H1 (cell line): Measurements from ENCODE around the gene PDGFD. TPM values are rescaled to one million over a fixed set of nuclear protein-coding genes. Genes with fewer than 3 reads are reported as not detected.

Source experiments
- CTCF ChIA-PET: fragments of 300-600 bp; sonication (Branson Sonifier 250); formaldehyde crosslinking; loops from one replicate; lab custom pipeline; 2021; ENCODE audit not compliant: partially characterized antibody; lab: Charles Lee
- POLR2A ChIA-PET: fragments of 300-600 bp; sonication (Branson Sonifier 250); formaldehyde crosslinking; loops from one replicate; lab custom pipeline; 2021; ENCODE audit warnings: inconsistent platforms; ENCODE audit not compliant: partially characterized antibody; lab: Charles Lee
- DNase-seq, 2 experiments: peaks; one replicate each; pipeline versions ENCODE4 v3.0.0 to v3.0.0-alpha.2; 2010 to 2022; ENCODE audit warnings: low spot score in 2 of 2, low read depth in 1 of 2, mixed read lengths in 1 of 2
- FAIRE-seq: peaks from 2 replicates; lab custom pipeline; 2011; peaks lifted over from hg19 to GRCh38; lab: Jason Lieb, UNC
- H2AFZ ChIP-seq: 2 replicates; pipeline ENCODE4 v1.8.1; 2012; ENCODE audit warnings: low read length, inconsistent platforms
- H2AK5ac ChIP-seq: 2 replicates; pipeline ENCODE4 v1.6.1; 2013; ENCODE audit warnings: low read depth, low read length
- H2BK120ac ChIP-seq: replicated peaks from 2 replicates; pipeline ENCODE3; 2013; ENCODE audit warnings: low read depth, low read length, inconsistent platforms
- H2BK12ac ChIP-seq: 2 replicates; pipeline ENCODE4 v1.6.1; 2013; ENCODE audit warnings: low read depth, low read length
- H2BK15ac ChIP-seq: 2 replicates; pipeline ENCODE4 v1.6.1; 2013; ENCODE audit warnings: low read length
- H2BK20ac ChIP-seq: 2 replicates; pipeline ENCODE4 v1.6.1; 2013; ENCODE audit warnings: low read length
- H2BK5ac ChIP-seq: 2 replicates; pipeline ENCODE4 v1.6.1; 2013; ENCODE audit warnings: low read depth, low read length
- H3K14ac ChIP-seq: 2 replicates; pipeline ENCODE4 v1.6.1; 2013; ENCODE audit warnings: inconsistent platforms; ENCODE audit not compliant: insufficient read length
- H3K18ac ChIP-seq: 2 replicates; pipeline ENCODE4 v1.6.1; 2013; ENCODE audit warnings: low read length; ENCODE audit errors: extremely low read depth
- H3K23ac ChIP-seq: 2 replicates; pipeline ENCODE4 v1.6.1; 2013; ENCODE audit warnings: inconsistent platforms; ENCODE audit not compliant: insufficient read length
- H3K23me2 ChIP-seq: 2 replicates; pipeline ENCODE4 v1.6.1; 2013; ENCODE audit warnings: low read depth, low read length
- H3K27ac ChIP-seq: 2 replicates; pipeline ENCODE4 v1.6.1; 2011; ENCODE audit warnings: low read depth, low read length, inconsistent platforms
- H3K27me3 ChIP-seq, 4 experiments: replicated peaks in 1 of 4; 1 replicate in 1 of 4; 2 replicates in 3 of 4; pipeline versions ENCODE4 v1.6.1 to v1.8.1; 2011 to 2013; ENCODE audit warnings: low read length in 3 of 4, mild to moderate bottlenecking in 3 of 4, inconsistent platforms in 2 of 4, mixed read lengths in 2 of 4, moderate library complexity in 1 of 4; ENCODE audit not compliant: control insufficient read depth in 3 of 4, insufficient read depth in 3 of 4; ENCODE audit errors: extremely low read depth in 1 of 4
- H3K36me3 ChIP-seq, 4 experiments: 2 replicates each; pipeline versions ENCODE4 v1.6.1 to v1.8.1; 2011 to 2013; ENCODE audit warnings: mild to moderate bottlenecking in 4 of 4, low read length in 3 of 4, moderate library complexity in 2 of 4, control low read depth in 1 of 4, inconsistent platforms in 1 of 4; ENCODE audit not compliant: insufficient read depth in 4 of 4, control insufficient read depth in 2 of 4
- H3K4ac ChIP-seq: replicated peaks from 2 replicates; pipeline ENCODE3; 2013; ENCODE audit warnings: low read length, low read depth, mixed read lengths, inconsistent platforms; ENCODE audit not compliant: insufficient read length
- H3K4me1 ChIP-seq, 4 experiments: replicated peaks in 1 of 4; 1 replicate in 1 of 4; 2 replicates in 3 of 4; pipeline versions ENCODE4 v1.6.1 to v1.8.1; 2011 to 2013; ENCODE audit warnings: low read length in 3 of 4, inconsistent platforms in 2 of 4, mixed read lengths in 1 of 4; ENCODE audit not compliant: insufficient read depth in 4 of 4, control insufficient read depth in 3 of 4
- H3K4me2 ChIP-seq, 2 experiments: 2 replicates each; pipeline versions ENCODE4 v1.6.1 to v1.8.1; 2011 to 2013; ENCODE audit warnings: low read depth in 2 of 2, low read length in 2 of 2, control low read depth in 1 of 2, inconsistent platforms in 1 of 2, mild to moderate bottlenecking in 1 of 2; ENCODE audit not compliant: insufficient read depth in 1 of 2
- H3K4me3 ChIP-seq, 4 experiments: fragments of 200-600, 300-600 bp in 1 of 4; sonication (generic), shearing (Covaris generic), sonication (Bioruptor Twin) in 1 of 4; 2 replicates each; pipeline versions ENCODE4 v1.5.1 to v1.8.1; 2011 to 2016; ENCODE audit warnings: low read length in 4 of 4, low read depth in 3 of 4, control low read depth in 2 of 4, inconsistent platforms in 2 of 4, mild to moderate bottlenecking in 2 of 4, mixed read lengths in 1 of 4, moderate library complexity in 1 of 4; ENCODE audit not compliant: insufficient read depth in 2 of 4; ENCODE audit errors: extremely low read depth in 1 of 4
- H3K56ac ChIP-seq: replicated peaks from 2 replicates; pipeline ENCODE3; 2013; ENCODE audit warnings: low read depth, mild to moderate bottlenecking, mixed read lengths, low read length, inconsistent platforms; ENCODE audit not compliant: insufficient read length
- H3K79me1 ChIP-seq: 2 replicates; pipeline ENCODE4 v1.6.1; 2013; ENCODE audit warnings: low read depth, low read length, control low read depth
- H3K79me2 ChIP-seq, 2 experiments: 2 replicates each; pipeline versions ENCODE4 v1.6.1 to v1.8.1; 2012 to 2013; ENCODE audit warnings: low read length in 2 of 2, mild to moderate bottlenecking in 2 of 2, inconsistent platforms in 1 of 2; ENCODE audit not compliant: insufficient read depth in 2 of 2, control insufficient read depth in 1 of 2
- H3K9ac ChIP-seq, 4 experiments: replicated peaks in 1 of 4; 1 replicate in 1 of 4; 2 replicates in 3 of 4; pipeline versions ENCODE4 v1.6.1 to v1.8.1; 2011 to 2013; ENCODE audit warnings: low read depth in 3 of 4, low read length in 3 of 4, control low read depth in 2 of 4, mild to moderate bottlenecking in 2 of 4, moderate library complexity in 2 of 4, inconsistent platforms in 1 of 4; ENCODE audit errors: extremely low read depth in 1 of 4
- H3K9me3 ChIP-seq, 2 experiments: 2 replicates each; pipeline versions ENCODE4 v1.6.1 to v1.8.1; 2012 to 2013; ENCODE audit warnings: mild to moderate bottlenecking in 2 of 2, moderate library complexity in 2 of 2, control low read depth in 1 of 2, inconsistent platforms in 1 of 2, low read depth in 1 of 2, low read length in 1 of 2, mixed read lengths in 1 of 2; ENCODE audit not compliant: insufficient read depth in 2 of 2
- H4K20me1 ChIP-seq, 2 experiments: replicated peaks in 1 of 2; 2 replicates each; pipeline versions ENCODE3 to v1.8.1; 2011 to 2013; ENCODE audit warnings: inconsistent platforms in 2 of 2, low read length in 2 of 2, mild to moderate bottlenecking in 1 of 2; ENCODE audit not compliant: insufficient read depth in 2 of 2, control insufficient read depth in 1 of 2
- H4K5ac ChIP-seq: 2 replicates; pipeline ENCODE4 v1.6.1; 2013; ENCODE audit warnings: low read length, low read depth, mixed read lengths, inconsistent platforms; ENCODE audit not compliant: insufficient read length
- H4K8ac ChIP-seq: 2 replicates; pipeline ENCODE4 v1.8.0; 2013; ENCODE audit warnings: mild to moderate bottlenecking, moderate library complexity, low read length, inconsistent platforms; ENCODE audit not compliant: insufficient read depth; ENCODE audit errors: extremely low read depth
- H4K91ac ChIP-seq: replicated peaks from 2 replicates; pipeline ENCODE3; 2013; ENCODE audit warnings: low read length, mixed read lengths, inconsistent platforms; ENCODE audit not compliant: insufficient read length
- BCL11A ChIP-seq, 2 experiments: IDR thresholded peaks; one replicate each; pipeline ENCODE4 v1.6.1; 2011; ENCODE audit warnings: low read depth in 2 of 2, low read length in 2 of 2, mild to moderate bottlenecking in 2 of 2
- CBX8 ChIP-seq: fragments of 300-800, 300-1000 bp; sonication (generic); IDR thresholded peaks from 2 replicates; pipeline ENCODE4 v1.7.1; 2016; ENCODE audit warnings: low read depth, low read length, borderline replicate concordance
- CEBPB ChIP-seq: IDR thresholded peaks from 2 replicates; pipeline ENCODE4 v1.6.1; 2012; ENCODE audit warnings: low read depth, low read length
- GABPA ChIP-seq: IDR thresholded peaks from 2 replicates; pipeline ENCODE4 v1.6.1; 2011; ENCODE audit warnings: mild to moderate bottlenecking, low read length, moderate library complexity, borderline replicate concordance; ENCODE audit not compliant: insufficient read depth
- HDAC6 ChIP-seq: IDR thresholded peaks from one replicate; pipeline ENCODE4 v1.7.1; 2012; ENCODE audit warnings: low read depth, mild to moderate bottlenecking, inconsistent platforms, low read length, moderate library complexity
- NRF1 ChIP-seq: IDR thresholded peaks from 2 replicates; pipeline ENCODE4 v1.6.1; 2011; ENCODE audit warnings: mild to moderate bottlenecking, low read depth, low read length, improper control_type of control experiment
- RFX5 ChIP-seq: IDR thresholded peaks from 2 replicates; pipeline ENCODE4 v1.6.1; 2011; ENCODE audit warnings: low read depth, low read length, improper control_type of control experiment, borderline replicate concordance
- TBP ChIP-seq: IDR thresholded peaks from 2 replicates; pipeline ENCODE4 v1.6.1; 2011; ENCODE audit warnings: low read depth, low read length, improper control_type of control experiment
- WGBS, 2 experiments: shearing (Covaris generic) in 1 of 2; methylation state at CpG; one replicate each; pipeline versions ENCODE4 v1.1.6 to v1.1.7; 2013 to 2015; ENCODE audit warnings: low lambda C conversion rate in 2 of 2, mixed read lengths in 2 of 2, inconsistent platforms in 1 of 2, low coverage in 1 of 2, missing lambda C conversion rate in 1 of 2; ENCODE audit not compliant: insufficient replicate concordance in 2 of 2, insufficient coverage in 1 of 2, insufficient read length in 1 of 2; ENCODE audit errors: extremely low coverage in 1 of 2, missing lambda C conversion rate in 1 of 2; 5-methylcytosine and 5-hydroxymethylcytosine counted together
- polyA plus RNA-seq, 7 experiments: library from polyadenylated mRNA; depleted of rRNA in 3 of 7; stranded (reverse) in 5 of 7; unstranded in 2 of 7; fragments of >200 nt in 5 of 7; fragments of 200-250 nt in 2 of 7; gene quantifications; 1 replicate in 5 of 7; 2 replicates in 1 of 7; 4 replicates in 1 of 7; pipeline versions ENCODE4 v1.2.1 to v1.2.3, GENCODE V29; 2011 to 2013; ENCODE audit warnings: missing spikeins in 2 of 7, mixed read lengths in 2 of 7
- total RNA-seq: library from RNA; stranded (reverse); fragmentation: NEBNext Ultra II Directional; extraction: Animal tissue kit (Norgen Biotek cat#: 25700); gene quantifications from 2 replicates; pipeline ENCODE4 v1.2.1, GENCODE V29; 2021
- TF ChIP-seq, protein P1 (sequence below): IDR thresholded peaks from 2 replicates; pipeline ENCODE4 v1.6.1; 2011; ENCODE audit warnings: low read depth, mild to moderate bottlenecking, low read length; ENCODE audit not compliant: insufficient read depth

PDGFD gene
- total and polyA plus RNA-seq, 2 of the 8 experiments (the other 6 are each of a cell fraction or from before 2014, with no cell fraction given): 1.1 to 3.9 TPM

DNA sequence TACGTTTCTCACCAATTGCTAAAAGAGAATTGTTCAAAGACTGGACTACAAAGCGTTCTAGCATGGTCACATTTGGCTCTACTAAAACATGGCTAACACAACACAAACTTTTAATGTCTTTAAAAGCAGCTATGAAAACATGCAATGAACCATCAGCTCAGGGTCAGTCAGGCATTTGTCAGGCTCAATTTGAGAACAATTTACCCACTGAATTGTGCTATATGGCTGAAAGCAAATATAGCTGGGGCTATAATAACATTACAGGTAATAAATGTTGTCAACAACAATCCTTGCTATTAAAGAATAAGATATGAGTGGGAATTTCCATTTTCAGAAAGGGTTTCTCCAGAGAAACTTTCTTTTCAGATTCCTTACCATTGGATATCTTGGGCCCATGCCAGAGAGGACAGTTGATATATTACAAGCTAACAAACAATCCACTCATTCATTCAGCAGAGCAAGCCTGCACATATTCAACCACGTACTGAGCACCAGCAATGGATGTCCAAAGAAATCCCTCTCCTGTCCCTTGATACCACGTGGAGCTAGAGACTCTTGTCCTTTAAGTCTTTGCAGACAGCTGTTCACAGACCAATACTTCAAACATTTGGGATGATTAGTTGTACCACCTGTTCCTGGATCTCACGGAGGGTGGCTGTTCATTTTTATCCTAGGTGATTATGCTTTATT lies 210.0 kb downstream of the PDGFD start:
- no peak overlapping the region for H4K5ac ChIP-seq
- WGBS, 2 experiments: 82% methylated on average over 5 of the region's 5 CpGs; no CpG with 5 or more reads in 1 of the 2 experiments

More for the DNA sequence above, 210.0 kb downstream of the PDGFD start:
- Histone ChIP-seq H2BK120ac (no peak overlapping the region), H2BK15ac (no peak overlapping the region), H3K4me3 (no peak overlapping the region), H4K91ac (no peak overlapping the region), H3K36me3 (no peaks in the 10 kb centered on the region), H3K9me3 (no peaks in the 10 kb centered on the region), H3K79me1 (no peaks in the 10 kb centered on the region), H3K14ac (no peak overlapping the region), H3K56ac (no peak overlapping the region), H4K20me1 (no peaks in the 10 kb centered on the region), H3K27me3 (no peaks in the 10 kb centered on the region), H2BK12ac (no peak overlapping the region), H2BK5ac (no peak overlapping the region), H2AFZ (no peak overlapping the region), H3K79me2 (no peaks in the 10 kb centered on the region), H3K4me1 (no peaks in the 10 kb centered on the region), H3K4ac (no peak overlapping the region), H2AK5ac (no peak overlapping the region), H3K4me2 (no peak overlapping the region), H3K27ac (no peak overlapping the region), H2BK20ac (no peak overlapping the region), H4K8ac (no peak overlapping the region), H3K23ac (no peak overlapping the region), H3K23me2 (no peaks in the 10 kb centered on the region), H3K18ac (no peak overlapping the region), H3K9ac (no peak overlapping the region)
- POLR2A ChIA-PET: no interaction called here
- CTCF ChIA-PET: interaction anchor here (0.9 to 1.1 kb wide), 2 partner anchors 10 to 13 kb away, joined by 3 read pairs; no protein-coding TSS in a partner anchor
- DNase-seq (no peak), FAIRE-seq (no peak)
- no peak for TF ChIP-seq NRF1
- TF ChIP-seq GABPA: no peak
- no peak for TF ChIP-seq TBP
- TF ChIP-seq, protein P1, sequence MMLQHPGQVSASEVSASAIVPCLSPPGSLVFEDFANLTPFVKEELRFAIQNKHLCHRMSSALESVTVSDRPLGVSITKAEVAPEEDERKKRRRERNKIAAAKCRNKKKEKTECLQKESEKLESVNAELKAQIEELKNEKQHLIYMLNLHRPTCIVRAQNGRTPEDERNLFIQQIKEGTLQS: no peak
- TF ChIP-seq BCL11A (IDR thresholded peaks at IDR 0.05; ENCODE audit: low read depth in 2 of 2, low read length in 2 of 2): no peak
- TF ChIP-seq HDAC6: no peak
- no peak for TF ChIP-seq RFX5
- no peak for TF ChIP-seq CBX8
- TF ChIP-seq CEBPB: no peak
